H9 (cell line): Measurements from ENCODE around the gene ZDHHC12. TPM values are rescaled to one million over a fixed set of nuclear protein-coding genes. Genes with fewer than 3 reads are reported as not detected.

Experiments
- DNase-seq: peaks from one replicate; pipeline ENCODE4 v3.0.0-alpha.2; 2017
- H2AFZ ChIP-seq: one replicate; pipeline ENCODE4 v1.6.1; 2013; ENCODE audit warnings: mild to moderate bottlenecking, low read length, control low read depth, moderate library complexity
- H2AK5ac ChIP-seq: 2 replicates; pipeline ENCODE4 v1.6.1; 2013; ENCODE audit warnings: low read length, control low read depth, mixed read lengths; ENCODE audit not compliant: insufficient read length
- H2BK120ac ChIP-seq: one replicate; pipeline ENCODE4 v1.6.1; 2013; ENCODE audit warnings: low read depth, mild to moderate bottlenecking, low read length, control low read depth, inconsistent platforms; ENCODE audit not compliant: poor library complexity, severe bottlenecking
- H2BK12ac ChIP-seq: 2 replicates; pipeline ENCODE4 v1.6.1; 2013; ENCODE audit warnings: low read length, control low read depth, mixed read lengths, low read depth; ENCODE audit not compliant: insufficient read length
- H2BK15ac ChIP-seq: 2 replicates; pipeline ENCODE4 v1.6.1; 2013; ENCODE audit warnings: low read depth, low read length, control low read depth
- H2BK20ac ChIP-seq: one replicate; pipeline ENCODE4 v1.6.1; 2013; ENCODE audit warnings: low read depth, mild to moderate bottlenecking, low read length, control low read depth, inconsistent platforms; ENCODE audit not compliant: poor library complexity, severe bottlenecking
- H2BK5ac ChIP-seq: 2 replicates; pipeline ENCODE4 v1.6.1; 2013; ENCODE audit warnings: low read length, control low read depth, mixed read lengths; ENCODE audit not compliant: insufficient read length
- H3K14ac ChIP-seq: 2 replicates; pipeline ENCODE4 v1.6.1; 2013; ENCODE audit warnings: low read length, control low read depth; ENCODE audit not compliant: insufficient read depth
- H3K18ac ChIP-seq: 2 replicates; pipeline ENCODE4 v1.6.1; 2013; ENCODE audit warnings: low read depth, mild to moderate bottlenecking, mixed read lengths, low read length, control low read depth; ENCODE audit not compliant: insufficient read length
- H3K23ac ChIP-seq: 2 replicates; pipeline ENCODE4 v1.6.1; 2013; ENCODE audit warnings: low read length, control low read depth, mixed read lengths, low read depth; ENCODE audit not compliant: insufficient read length
- H3K23me2 ChIP-seq: 2 replicates; pipeline ENCODE4 v1.6.1; 2013; ENCODE audit warnings: low read depth, mild to moderate bottlenecking, mixed read lengths, low read length, control low read depth; ENCODE audit not compliant: insufficient read length, poor library complexity, severe bottlenecking
- H3K27ac ChIP-seq: 2 replicates; pipeline ENCODE4 v1.5.1; 2013; ENCODE audit warnings: low read length, control low read depth, mixed read lengths, low read depth; ENCODE audit not compliant: insufficient read length
- H3K27me3 ChIP-seq: 2 replicates; pipeline ENCODE4 v1.6.1; 2013; ENCODE audit warnings: low read length, control low read depth, inconsistent platforms; ENCODE audit not compliant: insufficient read depth
- H3K4ac ChIP-seq: 2 replicates; pipeline ENCODE4 v1.6.1; 2013; ENCODE audit warnings: low read depth, mild to moderate bottlenecking, control low read depth, inconsistent platforms, low read length, moderate library complexity
- H3K4me1 ChIP-seq: 2 replicates; pipeline ENCODE4 v1.6.1; 2013; ENCODE audit warnings: low read length, control low read depth, inconsistent platforms; ENCODE audit not compliant: insufficient read depth
- H3K4me2 ChIP-seq: 2 replicates; pipeline ENCODE4 v1.6.1; 2013; ENCODE audit warnings: low read length, control low read depth, mixed read lengths; ENCODE audit not compliant: insufficient read length, insufficient read depth
- H3K56ac ChIP-seq: 2 replicates; pipeline ENCODE4 v1.6.1; 2013; ENCODE audit warnings: low read depth, mild to moderate bottlenecking, mixed read lengths, low read length, control low read depth; ENCODE audit not compliant: insufficient read length
- H3K79me1 ChIP-seq: 2 replicates; pipeline ENCODE4 v1.6.1; 2013; ENCODE audit warnings: low read depth, mild to moderate bottlenecking, moderate library complexity, low read length, control low read depth, inconsistent platforms; ENCODE audit not compliant: insufficient read depth, poor library complexity, severe bottlenecking
- H3K79me2 ChIP-seq: 2 replicates; pipeline ENCODE4 v1.6.1; 2013; ENCODE audit warnings: low read length, control low read depth, inconsistent platforms; ENCODE audit not compliant: insufficient read depth
- H3K9ac ChIP-seq: 2 replicates; pipeline ENCODE4 v1.6.1; 2013; ENCODE audit warnings: low read length, control low read depth, mixed read lengths; ENCODE audit not compliant: insufficient read length; ENCODE audit errors: extremely low read depth
- H3K9me3 ChIP-seq: one replicate; pipeline ENCODE4 v1.6.1; 2013; ENCODE audit warnings: low read depth, low read length, inconsistent platforms; ENCODE audit not compliant: control insufficient read depth
- H3T11ph ChIP-seq: one replicate; pipeline ENCODE4 v1.6.1; 2013; ENCODE audit warnings: mild to moderate bottlenecking, low read length, control low read depth, inconsistent platforms
- H4K20me1 ChIP-seq: one replicate; pipeline ENCODE4 v1.6.1; 2013; ENCODE audit not compliant: control insufficient read depth, insufficient read length, insufficient read depth
- H4K5ac ChIP-seq: 2 replicates; pipeline ENCODE4 v1.6.1; 2013; ENCODE audit warnings: low read depth, mild to moderate bottlenecking, mixed read lengths, low read length, control low read depth; ENCODE audit not compliant: insufficient read length
- H4K8ac ChIP-seq: replicated peaks from 2 replicates; pipeline ENCODE4 v1.6.1; 2013; ENCODE audit warnings: low read length, control low read depth, mixed read lengths, low read depth; ENCODE audit not compliant: insufficient read length
- H4K91ac ChIP-seq: 2 replicates; pipeline ENCODE4 v1.6.1; 2013; ENCODE audit warnings: low read depth, mild to moderate bottlenecking, moderate library complexity, mixed read lengths, low read length, control low read depth; ENCODE audit not compliant: insufficient read length
- H3K27ac Mint-ChIP-seq, 3 experiments: 2 replicates in 2 of 3; 3 replicates in 1 of 3; pipeline ENCODE4 v1.8.0; 2020 to 2021; ENCODE audit warnings: mixed read lengths in 3 of 3, mild to moderate bottlenecking in 1 of 3, moderate library complexity in 1 of 3
- H3K27me3 Mint-ChIP-seq: 2 replicates; pipeline ENCODE4 v1.8.0; 2021; ENCODE audit warnings: low read depth, mild to moderate bottlenecking, moderate library complexity, mixed read lengths
- H3K36me3 Mint-ChIP-seq, 3 experiments: 2 replicates in 2 of 3; 3 replicates in 1 of 3; pipeline ENCODE4 v1.8.0; 2020 to 2021; ENCODE audit warnings: low read depth in 3 of 3, mixed read lengths in 3 of 3; ENCODE audit not compliant: insufficient read depth in 1 of 3
- H3K4me1 Mint-ChIP-seq, 2 experiments: 2 replicates each; pipeline ENCODE4 v1.8.0; 2020; ENCODE audit warnings: mixed read lengths in 2 of 2
- H3K4me3 Mint-ChIP-seq, 2 experiments: 2 replicates in 1 of 2; 3 replicates in 1 of 2; pipeline ENCODE4 v1.8.0; 2020 to 2021; ENCODE audit warnings: mild to moderate bottlenecking in 2 of 2, mixed read lengths in 2 of 2, moderate library complexity in 1 of 2
- H3K9me3 Mint-ChIP-seq, 2 experiments: 2 replicates in 1 of 2; 3 replicates in 1 of 2; pipeline ENCODE4 v1.8.0; 2020; ENCODE audit warnings: mild to moderate bottlenecking in 2 of 2, mixed read lengths in 2 of 2, moderate library complexity in 1 of 2
- CTCF ChIP-seq: fragments of 200-600 bp; sonication (generic); conservative IDR thresholded peaks from 3 replicates; pipeline ENCODE4 v1.8.0; 2021; ENCODE audit warnings: antibody characterized with exemption, mild to moderate bottlenecking
- WGBS: extraction: QIAGEN DNeasy Blood & Tissue Kit; methylation state at CpG from one replicate; pipeline ENCODE4 v1.1.7; 2013; ENCODE audit warnings: missing lambda C conversion rate, low lambda C conversion rate, mixed read lengths; ENCODE audit not compliant: insufficient read length; ENCODE audit errors: extremely low coverage; 5-methylcytosine and 5-hydroxymethylcytosine counted together
- total RNA-seq: library from RNA; stranded (reverse); gene quantifications from 2 replicates; pipeline ENCODE4 v1.2.1, GENCODE V29; 2021

Gene ZDHHC12
- total RNA-seq, 1 experiment from 2014 or later = 42.8 TPM

GRCh38 chr9:128729766-128730517 is 6.0 kb upstream of the ZDHHC12 start:
- no peak overlapping the region for H2BK15ac ChIP-seq
- Mint-ChIP-seq H3K4me3 (no peak overlapping the region), H3K9me3 (no peaks in the 10 kb centered on the region; a peak in 1 of 5 replicates), H3K27me3 (no peaks in the 10 kb centered on the region; the same call in 1 of the 2 replicates), H3K36me3 (peaks cover 0 to 15% (median 4%) of the 10 kb centered on the region in 3 experiments; a peak in 1 of 7 replicates), H3K4me1 (peaks cover 12 to 14% of the 10 kb centered on the region in 2 experiments), H3K27ac (peak overlapping the region in 1 of 3 experiments; percentile 39; a peak in 1 of 7 replicates)
- H3K18ac ChIP-seq = no peak overlapping the region
- H2BK120ac ChIP-seq = no peak overlapping the region
- no peak overlapping the region for H3K27ac ChIP-seq
- H3T11ph ChIP-seq = no peak overlapping the region
- H3K56ac ChIP-seq = no peak overlapping the region
- no peak overlapping the region for H4K91ac ChIP-seq
- no peaks in the 10 kb centered on the region for H4K20me1 ChIP-seq
- no peaks in the 10 kb centered on the region for H3K27me3 ChIP-seq
- H3K9ac ChIP-seq = no peak overlapping the region
- no peak overlapping the region for H2BK5ac ChIP-seq
- no peaks in the 10 kb centered on the region for H3K9me3 ChIP-seq
- no peak overlapping the region for H3K23ac ChIP-seq
- H3K4ac ChIP-seq = no peak overlapping the region
- no peaks in the 10 kb centered on the region for H3K79me2 ChIP-seq
- H2AK5ac ChIP-seq = no peak overlapping the region
- DNase-seq = no peak
- WGBS = no CpG with 5 or more reads among the region's 27 CpGs
- no peak overlapping the region for H4K8ac ChIP-seq
- no peaks in the 10 kb centered on the region for H3K79me1 ChIP-seq
- no peak overlapping the region for H2BK12ac ChIP-seq
- no peak overlapping the region for H2BK20ac ChIP-seq
- no peaks in the 10 kb centered on the region; the same call in 1 of the 2 replicates for H3K4me1 ChIP-seq
- H4K5ac ChIP-seq = no peak overlapping the region
- H3K4me2 ChIP-seq = no peak overlapping the region
- no peaks in the 10 kb centered on the region for H3K23me2 ChIP-seq
- no peak overlapping the region for H3K14ac ChIP-seq
- H2AFZ ChIP-seq = no peak overlapping the region
- no peak for TF ChIP-seq CTCF
